Right lobe of liver (tissue), 6 donors: ENCODE measurements around the gene ANO9. TPM values are rescaled to one million over a fixed set of nuclear protein-coding genes. Genes with fewer than 3 reads are reported as not detected.

Experiments
- ATAC-seq, 4 donors: fragments of 200-7000 bp; cut with Tn5 transposase; one replicate each; pipeline ENCODE4 v1.9.1; 2020; ENCODE audit warnings: mild to moderate bottlenecking in 4 of 4, moderate library complexity in 4 of 4
- DNase-seq, 3 donors: peaks; one replicate each; pipeline ENCODE4 v3.0.0-alpha.2; 2020
- H3K27ac ChIP-seq, 3 donors: fragments of 200-600 bp; one replicate each; pipeline ENCODE4 v1.8.0; 2022
- H3K27me3 ChIP-seq, 2 donors: fragments of 200-600 bp; one replicate each; pipeline ENCODE4 v1.8.0; 2022
- H3K36me3 ChIP-seq, 4 donors: fragments of 200-600 bp; sonication (generic) in 1 of 4; one replicate each; pipeline versions ENCODE4 v1.5.1 to v1.8.0; 2017 to 2022; ENCODE audit warnings: control low read depth in 1 of 4
- H3K4me1 ChIP-seq, 4 donors: fragments of 200-600 bp; sonication (generic) in 1 of 4; one replicate each; pipeline versions ENCODE4 v1.5.1 to v1.8.0; 2017 to 2022; ENCODE audit warnings: control low read depth in 1 of 4
- H3K4me3 ChIP-seq, 3 donors: fragments of 200-600 bp; one replicate each; pipeline ENCODE4 v1.8.0; 2022
- H3K9me3 ChIP-seq, 4 donors: fragments of 200-600 bp; sonication (generic) in 1 of 4; one replicate each; pipeline versions ENCODE4 v1.5.1 to v1.8.0; 2017 to 2022; ENCODE audit warnings: control low read depth in 1 of 4
- POLR2A ChIP-seq: fragments of 450-650 bp; IDR thresholded peaks from one replicate; pipeline ENCODE4 v1.6.1; 2017; ENCODE audit warnings: antibody characterized with exemption, mild to moderate bottlenecking
- WGBS: methylation state at CpG from one replicate; pipeline ENCODE4 v1.1.6; 2018; ENCODE audit warnings: low coverage, low lambda C conversion rate; ENCODE audit not compliant: insufficient coverage; ENCODE audit errors: missing lambda C conversion rate; 5-methylcytosine and 5-hydroxymethylcytosine counted together
- intact Hi-C, 2 donors: fragments of 100-400 bp; cut with DNase I; formaldehyde crosslinking; loops; one replicate each; pipeline versions ENCODE4 v1.11.2 to v1.14.1; 2022
- total RNA-seq, 6 experiments: library from RNA; depleted of rRNA in 2 of 6; stranded (reverse); fragments of >200 nt in 2 of 6; fragmentation: NEBNext Ultra II Directional in 3 of 6; extraction: Animal tissue kit (Norgen Biotek cat#: 25700) in 3 of 6; gene quantifications; one replicate each; pipeline versions ENCODE4 v1.1.0 to v1.2.4, GENCODE V29; 2016 to 2023
- TF ChIP-seq, protein P1 (sequence below), 4 donors: fragments of 200-600 bp in 3 of 4; fragments of 450-650 bp in 1 of 4; IDR thresholded peaks; one replicate each; pipeline versions ENCODE4 v1.5.1 to v1.8.0; 2016 to 2022; ENCODE audit warnings: antibody characterized with exemption in 4 of 4, mild to moderate bottlenecking in 2 of 4
- donor health status: DM: no; HTN: yes; CAD: no.
- donor health status: DM: no; HTN: no; CAD: no.
- donor health status: DM: no; HTN: no; CAD: no.
- donor health status: DM: no; HTN: yes; CAD: no.
- donor health status: DM: no; HTN: yes; CAD: no.

The ANO9 gene
- total RNA-seq, 6 experiments from 2014 or later, result 0.09 to 1.0 (median 0.28) TPM; not detected in 1

DNA sequence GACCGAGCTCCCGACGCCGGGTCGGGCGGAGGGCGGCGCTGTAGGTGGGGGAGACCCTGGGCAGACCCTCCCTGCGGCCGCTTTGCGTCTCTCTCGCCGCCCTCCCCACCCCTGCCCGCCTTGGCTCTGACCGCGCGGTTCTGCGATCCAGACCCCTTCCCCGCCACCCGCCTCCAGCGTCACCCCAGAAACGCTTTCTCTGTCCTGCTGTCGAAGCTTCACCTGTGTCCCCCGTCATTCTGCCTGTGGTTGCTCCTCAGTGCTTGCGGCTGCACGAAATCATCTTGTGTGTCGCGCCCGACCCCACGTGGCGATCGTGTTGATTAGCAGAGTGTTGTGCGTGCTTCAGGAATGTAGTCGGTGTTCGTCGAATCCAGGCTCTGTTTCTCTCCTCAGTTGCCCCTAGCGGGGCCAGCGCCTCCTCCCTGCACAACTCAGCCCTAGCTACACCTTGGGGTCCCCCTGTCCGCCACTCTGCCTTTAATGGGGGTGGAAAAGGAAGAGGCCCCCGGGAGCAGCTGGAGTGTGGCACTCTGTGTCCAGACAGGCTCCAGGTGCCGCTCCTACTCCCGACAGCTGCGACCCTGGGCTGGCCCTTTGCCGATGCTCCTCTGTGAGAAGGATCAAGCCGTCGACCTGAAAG, 9.1 kb upstream of the ANO9 start:
- 1% methylated on average over 20 of the region's 46 CpGs for WGBS
- intact Hi-C loops, result loop anchor here in 1 of 2 donors (10.0 kb wide), 1 partner anchor 46 kb away; no protein-coding TSS in a partner anchor
- H3K9me3 ChIP-seq, result no peaks in the 10 kb centered on the region
- H3K27ac ChIP-seq, result peak overlapping the region; percentile 69 to 91 (median 85)
- H3K36me3 ChIP-seq, result peaks cover 0 to 4% (median 0%) of the 10 kb centered on the region in 4 donors
- peak; percentile 77 to 81 (median 77) for DNase-seq
- TF ChIP-seq POLR2A, result no peak
- TF ChIP-seq, protein P1, sequence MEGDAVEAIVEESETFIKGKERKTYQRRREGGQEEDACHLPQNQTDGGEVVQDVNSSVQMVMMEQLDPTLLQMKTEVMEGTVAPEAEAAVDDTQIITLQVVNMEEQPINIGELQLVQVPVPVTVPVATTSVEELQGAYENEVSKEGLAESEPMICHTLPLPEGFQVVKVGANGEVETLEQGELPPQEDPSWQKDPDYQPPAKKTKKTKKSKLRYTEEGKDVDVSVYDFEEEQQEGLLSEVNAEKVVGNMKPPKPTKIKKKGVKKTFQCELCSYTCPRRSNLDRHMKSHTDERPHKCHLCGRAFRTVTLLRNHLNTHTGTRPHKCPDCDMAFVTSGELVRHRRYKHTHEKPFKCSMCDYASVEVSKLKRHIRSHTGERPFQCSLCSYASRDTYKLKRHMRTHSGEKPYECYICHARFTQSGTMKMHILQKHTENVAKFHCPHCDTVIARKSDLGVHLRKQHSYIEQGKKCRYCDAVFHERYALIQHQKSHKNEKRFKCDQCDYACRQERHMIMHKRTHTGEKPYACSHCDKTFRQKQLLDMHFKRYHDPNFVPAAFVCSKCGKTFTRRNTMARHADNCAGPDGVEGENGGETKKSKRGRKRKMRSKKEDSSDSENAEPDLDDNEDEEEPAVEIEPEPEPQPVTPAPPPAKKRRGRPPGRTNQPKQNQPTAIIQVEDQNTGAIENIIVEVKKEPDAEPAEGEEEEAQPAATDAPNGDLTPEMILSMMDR (IDR thresholded peaks at IDR 0.05), result peak in 3 of 4 donors; percentile 25 to 42 (median 35)
- ATAC-seq, result peak; percentile 40 to 55 (median 48)
- peak overlapping the region; percentile 98 to 100 (median 99) for H3K4me3 ChIP-seq
- peaks cover 0 to 24% (median 11%) of the 10 kb centered on the region in 4 donors for H3K4me1 ChIP-seq
- H3K27me3 ChIP-seq, result no peaks in the 10 kb centered on the region

DNA sequence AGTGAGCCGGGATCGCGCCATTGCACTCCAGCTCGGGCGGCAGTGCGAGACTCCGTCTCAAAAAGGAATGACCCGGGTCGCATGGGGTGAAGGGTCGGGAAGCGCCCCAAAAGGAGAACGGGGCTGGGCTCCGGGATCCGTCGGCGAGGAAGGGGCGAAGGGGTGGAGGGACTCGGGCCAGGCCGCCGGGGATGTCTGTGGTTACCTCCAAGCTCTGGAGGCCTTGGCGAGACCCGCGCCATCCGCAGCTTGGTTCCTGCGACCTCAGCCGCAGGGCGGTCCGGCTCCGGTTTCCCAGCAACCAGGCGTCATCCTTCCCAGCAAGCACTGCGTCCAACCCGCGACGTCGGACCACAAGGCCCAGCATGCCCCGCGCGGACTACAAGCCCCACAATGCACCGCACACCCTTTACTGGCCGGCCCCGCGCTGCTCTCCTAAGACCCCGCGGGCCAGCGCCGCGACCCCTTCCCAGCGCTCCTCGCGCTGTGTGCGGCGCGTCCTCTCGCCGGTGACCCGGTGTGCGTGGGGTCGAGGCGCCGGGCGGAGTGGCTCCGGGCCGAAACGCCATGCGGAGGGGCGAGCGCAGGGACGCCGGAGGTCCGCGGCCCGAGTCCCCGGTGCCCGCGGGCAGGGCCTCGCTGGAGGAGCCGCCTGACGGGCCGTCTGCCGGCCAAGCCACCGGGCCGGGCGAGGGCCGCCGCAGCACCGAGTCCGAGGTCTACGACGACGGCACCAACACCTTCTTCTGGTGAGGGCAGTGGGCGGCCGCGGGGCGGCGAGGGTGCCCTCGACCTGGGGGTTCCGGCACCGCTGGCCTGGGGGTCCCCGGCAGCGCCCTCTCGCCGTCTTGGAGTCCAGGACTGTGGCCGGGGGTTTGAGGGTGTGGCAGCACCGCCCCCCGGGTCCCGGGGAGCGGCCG, 8.3 kb upstream of the ANO9 start, which contains the start of gene PTDSS2:
Gene PTDSS2 (plus strand): TSS at position 391 of the 920 bp plus-strand sequence. CDS start 177 bp downstream, at position 568.
- intact Hi-C loops, result loop anchor here in 1 of 2 donors (10.0 kb wide), 1 partner anchor 45 kb away; no protein-coding TSS in a partner anchor
- no peaks in the 10 kb centered on the region for H3K27me3 ChIP-seq
- H3K36me3 ChIP-seq, result peaks cover 0 to 4% (median 0%) of the 10 kb centered on the region in 4 donors
- peak; percentile 84 to 87 (median 85) for ATAC-seq
- H3K4me3 ChIP-seq, result peak within 1 kb of the TSS; percentile 98 to 100 (median 99)
- H3K27ac ChIP-seq, result peak within 1 kb of the TSS; percentile 69 to 91 (median 85)
- 0% methylated on average over 43 of the region's 108 CpGs for WGBS
- TF ChIP-seq, protein P1 (IDR thresholded peaks at IDR 0.05), result no peak
- peak; percentile 63 for TF ChIP-seq POLR2A
- peak; percentile 96 to 97 (median 97) for DNase-seq
- H3K9me3 ChIP-seq, result no peaks in the 10 kb centered on the region
- peaks cover 0 to 30% (median 11%) of the 10 kb centered on the region in 4 donors for H3K4me1 ChIP-seq

DNA sequence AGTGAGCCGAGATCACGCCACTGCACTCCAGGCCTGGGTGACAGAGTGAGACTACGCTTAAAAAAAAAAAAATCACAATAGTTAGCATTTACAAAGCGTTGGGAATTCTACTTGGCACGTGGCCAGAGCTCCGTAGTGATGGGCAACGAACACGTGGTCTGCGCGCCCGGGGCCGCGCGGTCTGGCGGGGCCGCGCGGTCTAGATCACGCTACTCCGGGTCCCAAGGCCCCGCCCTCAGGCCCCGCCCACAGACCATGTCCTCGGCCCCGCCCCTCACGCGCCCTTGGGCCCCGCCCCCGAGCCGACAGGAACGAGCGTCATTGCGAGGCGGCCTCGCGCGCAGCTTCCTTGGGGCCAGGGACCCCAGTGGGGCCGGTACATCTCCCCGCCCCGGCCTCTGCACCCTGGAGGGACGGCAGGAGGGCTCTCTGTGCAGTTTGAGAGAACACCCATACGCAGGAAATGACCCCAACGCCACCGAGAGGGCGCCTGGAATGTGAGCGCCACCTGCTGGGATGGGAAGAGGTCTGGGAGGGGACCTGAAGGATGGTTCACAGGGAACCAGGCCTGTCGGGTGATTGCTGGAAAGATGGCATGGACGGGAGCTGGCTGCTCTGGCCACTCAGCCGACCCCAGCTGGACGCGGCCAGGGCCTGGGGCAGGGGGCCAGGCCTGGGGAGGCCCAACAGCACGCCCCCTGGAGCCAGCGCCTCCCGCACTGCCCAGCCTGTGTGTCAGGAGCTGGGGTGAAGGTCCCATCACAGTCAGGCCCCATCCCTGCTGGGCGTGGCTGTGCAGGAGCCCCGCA, 6.3 kb upstream of the ANO9 start:
- WGBS, result 0% methylated on average over 7 of the region's 55 CpGs
- H3K4me1 ChIP-seq, result peaks cover 0 to 30% (median 11%) of the 10 kb centered on the region in 4 donors
- H3K4me3 ChIP-seq, result peak overlapping the region; percentile 44 to 66 (median 64)
- DNase-seq (peak; percentile 95 to 96 (median 95)), ATAC-seq (peak; percentile 81 to 88 (median 84))
- intact Hi-C loops, result no loop called here
- H3K27ac ChIP-seq, result peak overlapping the region; percentile 82 to 91 (median 89)
- TF ChIP-seq, protein P1 (IDR thresholded peaks at IDR 0.05), result peak; percentile 80 to 92 (median 87)
- peak; percentile 78 for TF ChIP-seq POLR2A
- no peaks in the 10 kb centered on the region for H3K27me3 ChIP-seq
- H3K36me3 ChIP-seq, result no peaks in the 10 kb centered on the region
- no peaks in the 10 kb centered on the region for H3K9me3 ChIP-seq

DNA sequence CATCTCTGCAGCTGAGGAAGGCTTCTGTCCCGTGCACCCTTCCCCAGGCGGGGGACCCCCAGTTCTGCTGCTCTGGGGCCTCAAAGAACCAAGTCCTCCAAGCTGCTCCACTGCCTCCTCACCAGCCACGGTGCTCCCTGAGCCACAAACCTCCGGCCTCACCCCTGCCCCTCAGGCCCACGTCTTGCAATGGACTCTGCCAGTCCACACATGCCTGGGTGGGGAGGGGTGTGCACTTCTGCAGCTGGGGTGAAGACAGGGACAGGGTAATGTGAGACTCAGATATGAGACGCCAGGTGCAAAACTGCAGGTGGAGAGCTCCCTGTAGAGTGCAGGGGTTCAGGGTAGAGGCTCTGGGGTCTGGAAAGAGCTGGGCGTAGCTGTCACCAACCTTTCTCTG, 5.1 kb upstream of the ANO9 start:
- DNase-seq, result no peak
- H3K27ac ChIP-seq, result no peak overlapping the region
- peaks cover 0 to 30% (median 11%) of the 10 kb centered on the region in 4 donors for H3K4me1 ChIP-seq
- 70% methylated on average over 5 of the region's 7 CpGs for whole genome bisulfite sequencing
- H3K9me3 ChIP-seq, result no peaks in the 10 kb centered on the region
- H3K27me3 ChIP-seq, result no peaks in the 10 kb centered on the region
- intact Hi-C loops, result no loop called here
- TF ChIP-seq, protein P1 (IDR thresholded peaks at IDR 0.05), result no peak
- no peak for TF ChIP-seq POLR2A
- no peak overlapping the region for H3K4me3 ChIP-seq
- no peak for ATAC-seq
- H3K36me3 ChIP-seq, result no peaks in the 10 kb centered on the region
